ENCODE data around the gene CDH8.

DNA sequence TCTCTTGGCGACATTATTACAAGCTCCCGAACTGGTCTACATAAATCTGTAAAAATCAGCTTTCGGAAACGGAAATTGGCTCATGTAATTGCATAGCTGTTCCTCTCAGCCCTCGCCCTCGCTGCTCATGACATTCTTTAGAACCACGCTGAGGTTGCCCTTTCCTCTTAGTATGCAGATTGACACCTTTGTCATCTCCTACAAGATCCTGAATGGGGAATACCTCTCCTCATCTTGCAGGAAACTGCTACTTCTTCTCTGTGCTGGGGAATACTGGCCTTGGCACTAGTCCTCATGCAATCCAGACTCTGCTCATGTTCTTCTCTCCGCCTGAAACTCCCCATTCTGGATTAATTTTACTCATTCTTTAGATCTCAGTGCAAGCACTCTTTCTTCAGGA lies 22.2 kb upstream of the CDH8 start:
- TF ChIP-seq EZH2 (IDR thresholded peaks at IDR 0.05) (no peak), ZNF274 (IDR thresholded peaks at IDR 0.05; ENCODE audit: low read depth, low read length) (no peak)
- TF ChIP-seq, protein P1, sequence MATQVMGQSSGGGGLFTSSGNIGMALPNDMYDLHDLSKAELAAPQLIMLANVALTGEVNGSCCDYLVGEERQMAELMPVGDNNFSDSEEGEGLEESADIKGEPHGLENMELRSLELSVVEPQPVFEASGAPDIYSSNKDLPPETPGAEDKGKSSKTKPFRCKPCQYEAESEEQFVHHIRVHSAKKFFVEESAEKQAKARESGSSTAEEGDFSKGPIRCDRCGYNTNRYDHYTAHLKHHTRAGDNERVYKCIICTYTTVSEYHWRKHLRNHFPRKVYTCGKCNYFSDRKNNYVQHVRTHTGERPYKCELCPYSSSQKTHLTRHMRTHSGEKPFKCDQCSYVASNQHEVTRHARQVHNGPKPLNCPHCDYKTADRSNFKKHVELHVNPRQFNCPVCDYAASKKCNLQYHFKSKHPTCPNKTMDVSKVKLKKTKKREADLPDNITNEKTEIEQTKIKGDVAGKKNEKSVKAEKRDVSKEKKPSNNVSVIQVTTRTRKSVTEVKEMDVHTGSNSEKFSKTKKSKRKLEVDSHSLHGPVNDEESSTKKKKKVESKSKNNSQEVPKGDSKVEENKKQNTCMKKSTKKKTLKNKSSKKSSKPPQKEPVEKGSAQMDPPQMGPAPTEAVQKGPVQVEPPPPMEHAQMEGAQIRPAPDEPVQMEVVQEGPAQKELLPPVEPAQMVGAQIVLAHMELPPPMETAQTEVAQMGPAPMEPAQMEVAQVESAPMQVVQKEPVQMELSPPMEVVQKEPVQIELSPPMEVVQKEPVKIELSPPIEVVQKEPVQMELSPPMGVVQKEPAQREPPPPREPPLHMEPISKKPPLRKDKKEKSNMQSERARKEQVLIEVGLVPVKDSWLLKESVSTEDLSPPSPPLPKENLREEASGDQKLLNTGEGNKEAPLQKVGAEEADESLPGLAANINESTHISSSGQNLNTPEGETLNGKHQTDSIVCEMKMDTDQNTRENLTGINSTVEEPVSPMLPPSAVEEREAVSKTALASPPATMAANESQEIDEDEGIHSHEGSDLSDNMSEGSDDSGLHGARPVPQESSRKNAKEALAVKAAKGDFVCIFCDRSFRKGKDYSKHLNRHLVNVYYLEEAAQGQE (IDR thresholded peaks at IDR 0.05; ENCODE audit: low read depth): no peak
- TF ChIP-seq, protein P2, sequence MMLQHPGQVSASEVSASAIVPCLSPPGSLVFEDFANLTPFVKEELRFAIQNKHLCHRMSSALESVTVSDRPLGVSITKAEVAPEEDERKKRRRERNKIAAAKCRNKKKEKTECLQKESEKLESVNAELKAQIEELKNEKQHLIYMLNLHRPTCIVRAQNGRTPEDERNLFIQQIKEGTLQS (IDR thresholded peaks at IDR 0.05): no peak
- TF ChIP-seq, protein P3, sequence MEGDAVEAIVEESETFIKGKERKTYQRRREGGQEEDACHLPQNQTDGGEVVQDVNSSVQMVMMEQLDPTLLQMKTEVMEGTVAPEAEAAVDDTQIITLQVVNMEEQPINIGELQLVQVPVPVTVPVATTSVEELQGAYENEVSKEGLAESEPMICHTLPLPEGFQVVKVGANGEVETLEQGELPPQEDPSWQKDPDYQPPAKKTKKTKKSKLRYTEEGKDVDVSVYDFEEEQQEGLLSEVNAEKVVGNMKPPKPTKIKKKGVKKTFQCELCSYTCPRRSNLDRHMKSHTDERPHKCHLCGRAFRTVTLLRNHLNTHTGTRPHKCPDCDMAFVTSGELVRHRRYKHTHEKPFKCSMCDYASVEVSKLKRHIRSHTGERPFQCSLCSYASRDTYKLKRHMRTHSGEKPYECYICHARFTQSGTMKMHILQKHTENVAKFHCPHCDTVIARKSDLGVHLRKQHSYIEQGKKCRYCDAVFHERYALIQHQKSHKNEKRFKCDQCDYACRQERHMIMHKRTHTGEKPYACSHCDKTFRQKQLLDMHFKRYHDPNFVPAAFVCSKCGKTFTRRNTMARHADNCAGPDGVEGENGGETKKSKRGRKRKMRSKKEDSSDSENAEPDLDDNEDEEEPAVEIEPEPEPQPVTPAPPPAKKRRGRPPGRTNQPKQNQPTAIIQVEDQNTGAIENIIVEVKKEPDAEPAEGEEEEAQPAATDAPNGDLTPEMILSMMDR (IDR thresholded peaks at IDR 0.05 in 2 of 3, conservative IDR thresholded peaks at IDR 0.05 in 1 of 3; ENCODE audit: borderline replicate concordance in 1 of 3, insufficient read depth in 1 of 3, low read depth in 2 of 3, low read length in 2 of 3): no peak
